Measurements from ENCODE around the gene GLRA3. TPM values are rescaled to one million over a fixed set of nuclear protein-coding genes. Genes with fewer than 3 reads are reported as not detected.
"Not testable (repeated sequence)": the region's sequence is repeated elsewhere in the genome, so short reads cannot be mapped to it uniquely, and the experiment has no call there.

Gene GLRA3
- total RNA-seq, 1 experiment from 2014 or later = not detected

DNA sequence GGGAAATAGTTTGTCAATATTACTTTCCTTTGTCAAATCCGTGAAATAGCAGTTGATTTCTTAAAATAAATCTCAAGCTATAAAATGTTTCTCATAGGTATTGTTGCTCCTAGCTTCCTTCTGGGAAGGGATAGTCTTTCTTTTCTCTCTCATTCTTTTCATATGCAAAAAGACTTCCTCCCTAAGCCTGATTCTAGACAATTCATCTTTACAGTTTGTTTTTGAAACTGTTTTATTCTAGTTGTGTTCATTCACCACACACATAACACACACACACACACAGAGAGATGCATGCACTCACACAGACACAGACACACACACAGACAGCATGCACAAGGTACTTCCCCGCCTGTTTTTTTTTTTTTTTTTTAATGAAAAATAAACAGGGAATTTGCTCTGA lies 18.2 kb downstream of the GLRA3 start:
- no peak for DNase-seq (ENCODE audit: low read depth)

- DNase-seq (ENCODE audit: low read depth) = peak; percentile 56
Observed at GRCh38 chr4:174808836-174809235, 20.2 kb downstream of the GLRA3 start.

DNA sequence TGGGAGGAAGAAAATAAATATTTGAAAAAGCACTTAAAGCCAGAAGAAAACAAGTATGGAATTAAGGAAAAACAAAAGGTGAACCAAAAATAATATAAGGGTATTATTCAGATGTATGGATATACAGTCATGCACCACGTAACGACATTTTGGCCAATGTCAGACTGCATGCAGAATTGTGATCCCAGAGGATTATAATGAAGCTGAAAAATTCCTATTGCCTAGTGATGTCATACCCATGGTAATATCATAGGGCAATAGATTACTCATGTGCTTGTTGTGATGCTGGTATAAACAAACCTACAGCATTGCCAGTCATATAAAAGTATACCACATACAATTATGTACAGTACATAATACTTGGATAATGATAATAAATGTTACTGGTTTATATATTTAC lies 20.9 kb downstream of the GLRA3 start:
- DNase-seq (ENCODE audit: low read depth) = peak; percentile 5

DNA sequence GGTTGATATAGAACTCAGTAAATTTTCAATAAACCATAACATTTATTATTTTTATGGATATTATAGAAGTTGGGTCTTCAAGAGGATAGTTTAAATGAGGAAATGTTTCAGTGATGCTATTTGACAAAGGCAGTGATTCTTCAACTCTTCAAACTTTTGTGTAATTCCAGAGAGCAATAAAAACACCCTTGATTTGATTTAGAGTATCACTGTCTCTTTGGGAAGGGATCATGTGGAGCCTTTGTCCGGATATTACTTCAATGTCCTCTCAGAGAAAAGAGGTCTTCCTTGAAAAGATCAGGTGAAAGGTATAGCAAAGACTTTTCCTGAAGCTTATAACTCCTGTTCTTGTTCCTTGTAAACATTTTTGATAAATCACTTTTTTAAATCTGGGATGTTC lies 23.3 kb downstream of the GLRA3 start:
- DNase-seq (ENCODE audit: low read depth) = no peak

GRCh38 chr4:174794543-174795094 lies 34.4 kb downstream of the GLRA3 start:
- DNase-seq (ENCODE audit: low read depth) = peak; percentile 38

DNA sequence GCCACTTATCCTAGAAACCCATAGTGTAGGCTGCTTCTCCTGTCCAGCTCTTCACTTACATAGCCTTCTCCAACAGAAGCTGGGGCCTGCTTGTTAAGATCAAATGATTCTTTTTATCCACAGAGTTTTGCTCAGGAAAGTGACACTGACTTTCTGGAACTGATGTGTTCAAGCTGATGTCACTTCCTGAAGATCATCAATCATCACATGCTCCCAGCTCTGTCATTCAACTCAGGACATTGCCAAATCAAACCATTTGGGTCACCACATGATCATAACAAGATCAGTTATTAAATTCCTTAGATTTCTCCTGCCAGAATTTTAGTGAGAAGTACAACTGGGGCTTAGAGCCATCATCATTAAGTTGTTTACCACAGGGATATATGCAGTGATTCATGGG lies 39.4 kb downstream of the GLRA3 start:
- DNase-seq (ENCODE audit: low read depth) = peak; percentile 18

- DNase-seq (ENCODE audit: low read depth) = not testable (repeated sequence)
Observed at GRCh38 chr4:174778274-174778986, 50.6 kb downstream of the GLRA3 start.

DNA sequence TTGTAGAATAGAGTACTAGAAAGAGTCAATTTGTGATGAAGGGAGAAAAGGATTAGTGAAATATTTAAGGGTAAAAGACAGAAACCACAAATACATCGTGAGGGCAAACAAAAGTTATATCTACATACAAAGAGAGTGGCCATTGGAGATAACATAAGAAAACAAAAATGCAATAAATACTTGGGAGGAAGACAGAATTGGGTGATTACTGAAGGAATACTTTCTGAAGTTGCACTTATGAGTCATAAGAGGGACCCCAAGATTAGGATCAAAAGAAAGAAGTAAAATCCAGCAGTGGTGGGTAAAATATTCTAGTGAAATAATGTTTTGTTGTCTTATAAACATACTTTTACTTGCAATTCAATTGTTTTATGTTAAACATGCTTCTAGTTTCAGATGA lies 53.7 kb downstream of the GLRA3 start:
- no peak for DNase-seq (ENCODE audit: low read depth)

- peak; percentile 46 for DNase-seq (ENCODE audit: low read depth)
Observed at GRCh38 chr4:174764105-174764729, 64.8 kb downstream of the GLRA3 start.

DNA sequence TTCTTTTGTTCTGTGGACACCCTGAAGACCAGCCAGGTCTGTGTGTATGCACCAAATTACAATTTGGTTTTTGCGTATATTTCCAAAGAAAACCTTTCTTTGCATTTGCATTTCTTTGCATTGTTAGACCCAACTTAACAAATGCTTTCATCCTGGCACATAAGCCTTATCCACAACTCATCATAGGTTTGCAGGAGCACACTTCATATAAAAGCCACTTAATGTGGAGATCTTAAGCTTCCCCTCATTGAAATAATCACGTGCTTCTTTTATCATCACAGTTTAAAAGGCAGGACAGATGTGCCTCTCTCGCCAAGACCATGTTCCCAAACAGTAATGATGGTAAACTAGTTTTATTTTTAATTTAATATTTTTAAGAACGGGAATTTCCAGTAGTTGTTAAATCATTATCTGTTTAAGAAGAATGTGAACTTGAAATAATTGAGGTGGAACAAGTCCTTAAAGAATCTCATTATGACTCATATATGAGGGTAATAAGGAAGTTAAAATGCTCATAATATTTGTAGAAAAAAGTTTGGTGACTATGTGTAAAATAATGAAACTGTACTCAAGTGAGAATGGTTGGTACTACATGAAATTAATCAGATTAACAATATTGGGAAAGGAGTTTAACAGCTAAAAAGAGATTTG lies 65.5 kb downstream of the GLRA3 start:
- DNase-seq (ENCODE audit: low read depth) = peak; percentile 42

DNA sequence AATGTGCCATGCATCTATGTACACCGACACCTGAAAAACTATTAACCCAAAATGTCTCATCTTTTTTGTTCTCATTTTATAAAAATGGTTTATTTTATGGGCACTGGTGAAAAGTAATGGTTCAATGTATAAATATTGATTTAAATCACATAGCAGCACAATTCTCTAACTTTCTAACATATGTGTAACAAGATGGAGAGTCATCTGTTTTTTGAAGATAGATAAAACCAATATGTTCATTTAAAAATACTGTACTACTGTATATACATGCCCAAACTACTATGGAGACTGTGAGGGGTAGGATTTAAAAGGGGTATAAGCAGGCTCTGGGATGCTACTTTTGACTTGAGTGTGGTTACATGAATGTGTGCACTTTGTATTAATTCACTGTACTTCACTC lies 67.6 kb downstream of the GLRA3 start:
- no peak for DNase-seq (ENCODE audit: low read depth)

GRCh38 chr4:174757736-174758135 lies 71.3 kb downstream of the GLRA3 start:
- DNase-seq (ENCODE audit: low read depth) = peak; percentile 62

- no peak for DNase-seq (ENCODE audit: low read depth)
Observed at GRCh38 chr4:174753021-174753420, 76.0 kb downstream of the GLRA3 start.

GRCh38 chr4:174752026-174752425 lies 77.0 kb downstream of the GLRA3 start:
- DNase-seq (ENCODE audit: low read depth) = no peak

GRCh38 chr4:174749091-174749490 lies 80.0 kb downstream of the GLRA3 start:
- peak; percentile 87 for DNase-seq (ENCODE audit: low read depth)

- no peak for DNase-seq (ENCODE audit: low read depth)
Observed at GRCh38 chr4:174746710-174747109, 82.3 kb downstream of the GLRA3 start.

DNA sequence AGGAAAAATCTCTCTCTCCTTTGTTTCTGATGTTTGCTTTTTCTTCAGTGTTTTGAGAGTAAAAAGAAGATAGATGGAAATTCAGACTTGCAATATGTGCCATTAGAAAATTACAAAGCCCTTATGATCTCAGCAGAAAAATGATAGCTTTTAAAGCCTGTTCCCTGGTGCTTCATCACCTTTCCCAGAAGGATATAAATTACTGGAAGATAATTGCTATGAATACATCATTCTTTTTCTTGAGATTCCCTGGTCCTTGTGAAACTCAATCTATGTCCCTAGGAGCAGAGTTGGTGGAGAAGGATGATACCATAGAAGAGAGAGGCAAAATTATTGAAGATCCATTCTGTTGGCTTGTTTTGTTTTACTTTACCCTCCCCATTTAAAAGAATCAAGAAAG lies 86.5 kb downstream of the GLRA3 start:
- no peak for DNase-seq (ENCODE audit: low read depth)

GRCh38 chr4:174739576-174739975 lies 89.5 kb downstream of the GLRA3 start:
- DNase-seq (ENCODE audit: low read depth) = peak; percentile 28

GRCh38 chr4:174734181-174734580 lies 94.9 kb downstream of the GLRA3 start:
- no peak for DNase-seq (ENCODE audit: low read depth)

- DNase-seq (ENCODE audit: low read depth) = no peak
Observed at GRCh38 chr4:174717828-174718227, 111.2 kb downstream of the GLRA3 start.

GRCh38 chr4:174716986-174717770 lies 111.9 kb downstream of the GLRA3 start:
- DNase-seq (ENCODE audit: low read depth) = no peak
